Cardiac fibroblast (primary cell): ENCODE data around the gene ATP4A.

Experiments
- DNase-seq, 2 donors: peaks; one replicate each; pipeline versions ENCODE4 v3.0.0 to v3.0.0-alpha.2; 2010; ENCODE audit warnings: low read depth in 2 of 2
- H3K4me3 ChIP-seq, 2 donors: replicated peaks in 1 of 2; 1 replicate in 1 of 2; 2 replicates in 1 of 2; pipeline ENCODE4 v1.5.1; 2011; ENCODE audit warnings: low read depth in 2 of 2, low read length in 2 of 2, mild to moderate bottlenecking in 2 of 2, moderate library complexity in 1 of 2
- CTCF ChIP-seq: IDR thresholded peaks from one replicate; pipeline ENCODE4 v1.5.1; 2011; ENCODE audit warnings: low read depth, mild to moderate bottlenecking, low read length, inconsistent platforms

Gene ATP4A

DNA sequence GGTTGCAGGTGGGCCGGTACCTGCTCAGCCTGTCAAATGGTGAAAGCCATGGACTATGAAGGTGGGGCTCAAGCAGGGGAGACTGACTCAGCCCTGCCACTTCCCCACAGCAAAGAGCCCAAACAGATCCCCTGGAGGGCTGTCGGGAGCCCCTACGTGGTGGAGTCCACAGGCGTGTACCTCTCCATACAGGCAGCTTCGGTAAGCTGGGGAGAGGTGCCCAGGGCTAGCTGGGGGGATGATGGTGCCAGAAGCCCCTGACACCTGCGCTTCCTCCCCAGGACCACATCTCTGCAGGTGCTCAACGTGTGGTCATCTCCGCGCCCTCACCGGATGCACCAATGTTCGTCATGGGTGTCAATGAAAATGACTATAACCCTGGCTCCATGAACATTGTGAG is 21.2 kb downstream of the ATP4A start:
- no peak for DNase-seq
- TF ChIP-seq CTCF, result no peak
- H3K4me3 ChIP-seq, result no peak overlapping the region

GRCh38 chr19:35540356-35540927 is 23.0 kb downstream of the ATP4A start:
- H3K4me3 ChIP-seq, result no peak overlapping the region
- TF ChIP-seq CTCF, result no peak
- DNase-seq, result no peak

DNA sequence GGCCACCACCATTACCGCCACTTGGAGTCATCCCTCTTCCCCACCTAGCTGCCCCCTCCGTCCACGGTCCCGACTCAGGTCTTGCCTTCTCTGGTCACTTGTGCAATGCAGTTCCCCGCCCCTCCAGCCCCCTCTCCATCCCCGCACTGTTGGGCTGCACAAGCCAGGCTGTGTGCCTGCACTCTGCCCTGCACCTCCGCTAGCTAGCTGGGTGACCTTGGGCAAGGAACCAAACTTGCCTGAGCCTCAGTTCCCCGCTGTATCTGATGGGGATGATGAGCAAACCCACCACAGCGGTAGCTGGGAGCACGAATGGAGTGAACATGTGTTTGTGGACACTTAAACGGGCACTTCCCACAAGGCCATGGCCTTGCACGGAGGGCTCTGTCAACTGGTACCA is 23.6 kb downstream of the ATP4A start:
- no peak overlapping the region for H3K4me3 ChIP-seq
- DNase-seq, result no peak
- TF ChIP-seq CTCF, result no peak

DNA sequence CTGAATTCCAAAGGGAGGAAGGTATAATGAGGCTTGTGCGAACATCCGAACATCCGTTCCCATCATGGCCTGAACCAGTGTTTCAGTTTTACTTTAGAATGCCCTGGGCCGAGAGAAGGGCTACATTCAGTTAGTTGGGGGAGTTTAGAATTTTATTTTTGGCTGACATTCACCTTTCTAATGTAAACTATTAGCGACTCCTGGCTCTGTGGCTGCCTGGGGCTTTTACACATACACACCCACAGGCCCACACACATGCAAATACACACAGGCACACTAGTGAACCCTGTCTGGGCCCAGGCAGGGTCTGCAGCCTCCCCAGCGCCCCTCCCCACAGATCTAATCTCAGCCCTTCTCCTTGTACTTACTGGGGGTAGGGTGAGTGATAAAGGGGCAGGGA is 24.1 kb downstream of the ATP4A start:
- H3K4me3 ChIP-seq, result no peak overlapping the region
- no peak for DNase-seq
- TF ChIP-seq CTCF, result no peak

- no peak for DNase-seq
- TF ChIP-seq CTCF, result no peak
- H3K4me3 ChIP-seq, result no peak overlapping the region
These were observed 28.5 kb downstream of the ATP4A start for GRCh38 chr19:35534803-35535480.

- no peak overlapping the region for H3K4me3 ChIP-seq
- TF ChIP-seq CTCF, result no peak
- DNase-seq, result peak; percentile 32 to 65
These were observed 29.6 kb downstream of the ATP4A start for GRCh38 chr19:35533822-35534392.
